Calu3 (cell line): ENCODE results near the gene GUCD1. TPM values are rescaled to one million over a fixed set of nuclear protein-coding genes. Genes with fewer than 3 reads are reported as not detected.

Experiments used
- BruUV-seq: library from RNA; stranded (reverse); fragments of 400-500 nt; replicated peaks from 2 replicates; lab custom pipeline; 2021; lab: Mats Ljungman, UMichigan
- CTCF ChIA-PET: fragments of 300-600 bp; sonication (Branson Sonifier 250); formaldehyde crosslinking; loops from one replicate; lab custom pipeline; 2022; ENCODE audit warnings: antibody characterized with exemption; lab: Charles Lee
- DNase-seq: peaks from one replicate; pipeline ENCODE4 v3.0.0; 2022
- H3K27ac Mint-ChIP-seq: one replicate; pipeline ENCODE4 v1.8.0; 2022; ENCODE audit warnings: mixed read lengths; ENCODE audit not compliant: unreplicated experiment
- H3K27me3 Mint-ChIP-seq: one replicate; pipeline ENCODE4 v1.8.0; 2022; ENCODE audit warnings: mixed read lengths; ENCODE audit not compliant: unreplicated experiment
- H3K36me3 Mint-ChIP-seq: one replicate; pipeline ENCODE4 v1.8.0; 2022; ENCODE audit warnings: mild to moderate bottlenecking, moderate library complexity, mixed read lengths; ENCODE audit not compliant: insufficient read depth, unreplicated experiment
- H3K4me1 Mint-ChIP-seq: one replicate; pipeline ENCODE4 v1.8.0; 2022; ENCODE audit warnings: mild to moderate bottlenecking, low read depth, mixed read lengths; ENCODE audit not compliant: unreplicated experiment
- H3K4me3 Mint-ChIP-seq: one replicate; pipeline ENCODE4 v1.8.0; 2022; ENCODE audit warnings: mild to moderate bottlenecking, low read depth, moderate library complexity, mixed read lengths; ENCODE audit not compliant: unreplicated experiment
- H3K9me3 Mint-ChIP-seq: one replicate; pipeline ENCODE4 v1.8.0; 2022; ENCODE audit warnings: low read depth, mixed read lengths; ENCODE audit not compliant: unreplicated experiment
- CTCF ChIP-seq: fragments of 200-600 bp; IDR thresholded peaks from one replicate; pipeline ENCODE4 v1.8.0; 2022; ENCODE audit warnings: antibody characterized with exemption; ENCODE audit not compliant: unreplicated experiment
- intact Hi-C: fragments of 100-400 bp; cut with micrococcal nuclease; formaldehyde crosslinking; loops from one replicate; pipeline ENCODE4 v1.10.0; 2022; ENCODE audit not compliant: unreplicated experiment
- total RNA-seq: library from RNA; stranded (reverse); gene quantifications from 2 replicates; pipeline ENCODE4 v1.2.3, GENCODE V29; 2022

Gene GUCD1
- total RNA-seq, 1 experiment from 2014 or later: 130 TPM

GRCh38 chr22:24519496-24519895, 35.4 kb downstream of the GUCD1 start:
- no TSS peak for BruUV-seq
- no peak for DNase-seq

GRCh38 chr22:24518771-24519485, 36.0 kb downstream of the GUCD1 start:
- Mint-ChIP-seq H3K9me3 (no peaks in the 10 kb centered on the region), H3K4me1 (peaks cover 31% of the 10 kb centered on the region), H3K27ac (no peak overlapping the region), H3K4me3 (no peak overlapping the region), H3K36me3 (no peaks in the 10 kb centered on the region), H3K27me3 (no peaks in the 10 kb centered on the region)
- TF ChIP-seq CTCF: no peak
- BruUV-seq: no TSS peak
- CTCF ChIA-PET: interaction anchor here (0.6 kb wide), 1 partner anchor 94 kb away, joined by 4 read pairs; no protein-coding TSS in a partner anchor
- DNase-seq: no peak
- intact Hi-C loops: no loop called here

More at GRCh38 chr22:24519496-24519895, 35.4 kb downstream of the GUCD1 start:
- TF ChIP-seq CTCF: no peak
- no peaks in the 10 kb centered on the region for H3K9me3 Mint-ChIP-seq
- peaks cover 25% of the 10 kb centered on the region for H3K4me1 Mint-ChIP-seq
- no peaks in the 10 kb centered on the region for H3K36me3 Mint-ChIP-seq
- intact Hi-C loops: no loop called here
- H3K4me3 Mint-ChIP-seq: no peak overlapping the region
- CTCF ChIA-PET: interaction anchor here (0.6 kb wide), 1 partner anchor 94 kb away, joined by 4 read pairs; no protein-coding TSS in a partner anchor
- H3K27me3 Mint-ChIP-seq: no peaks in the 10 kb centered on the region
- H3K27ac Mint-ChIP-seq: no peak overlapping the region

- Mint-ChIP-seq H3K4me1 (peaks cover 36% of the 10 kb centered on the region), H3K27me3 (no peaks in the 10 kb centered on the region), H3K9me3 (no peaks in the 10 kb centered on the region), H3K4me3 (no peak overlapping the region), H3K27ac (no peak overlapping the region), H3K36me3 (no peaks in the 10 kb centered on the region)
- DNase-seq: no peak
- BruUV-seq: no TSS peak
- CTCF ChIA-PET: no interaction called here
- no peak for TF ChIP-seq CTCF
- intact Hi-C loops: no loop called here
Observed at GRCh38 chr22:24518228-24518627, 36.7 kb downstream of the GUCD1 start.

- Mint-ChIP-seq H3K4me3 (no peak overlapping the region), H3K9me3 (no peaks in the 10 kb centered on the region), H3K36me3 (no peaks in the 10 kb centered on the region), H3K4me1 (peaks cover 36% of the 10 kb centered on the region), H3K27ac (no peak overlapping the region), H3K27me3 (no peaks in the 10 kb centered on the region)
- no peak for TF ChIP-seq CTCF
- intact Hi-C loops: no loop called here
- BruUV-seq: no TSS peak
- no peak for DNase-seq
- CTCF ChIA-PET: interaction anchor here (0.7 kb wide), 1 partner anchor 199 kb away, joined by 5 read pairs; no protein-coding TSS in a partner anchor
Observed at GRCh38 chr22:24517446-24517845, 37.5 kb downstream of the GUCD1 start.
